A204.1 (cell line): Measurements from ENCODE around the gene USP34.
"Not testable (repeated sequence)": the region's sequence is repeated elsewhere in the genome, so short reads cannot be mapped to it uniquely, and the experiment has no call there.

Experiments used
- FAIRE-seq: peaks from 2 replicates; lab custom pipeline; 2012; peaks lifted over from hg19 to GRCh38; lab: Jason Lieb, UNC

USP34 gene

GRCh38 chr2:61148091-61148490, 322.8 kb downstream of the USP34 start:
- not testable (repeated sequence) for FAIRE-seq

- FAIRE-seq, result no peak
Observed at GRCh38 chr2:61145990-61146389, 324.9 kb downstream of the USP34 start.

- FAIRE-seq, result peak; percentile 98
Observed at GRCh38 chr2:61144697-61145268, 326.1 kb downstream of the USP34 start.

GRCh38 chr2:61141151-61141550, 329.7 kb downstream of the USP34 start:
- no peak for FAIRE-seq

- FAIRE-seq, result no peak
Observed at GRCh38 chr2:61138859-61139258, 332.0 kb downstream of the USP34 start.
